Measurements from ENCODE around the gene BCDIN3D. TPM values are rescaled to one million over a fixed set of nuclear protein-coding genes. Genes with fewer than 3 reads are reported as not detected.

The BCDIN3D gene
- polyA plus RNA-seq, 1 of the 3 experiments (the other 2 are of a cell fraction): 2.3 TPM

GRCh38 chr12:49792976-49793580 lies 49.8 kb downstream of the BCDIN3D start (continued):
- TF ChIP-seq PBX3 (IDR thresholded peaks at IDR 0.05): no peak
- TF ChIP-seq FOSL2 (IDR thresholded peaks at IDR 0.05; ENCODE audit: borderline replicate concordance, low read depth): no peak
- no peak for TF ChIP-seq REST (IDR thresholded peaks at IDR 0.05; ENCODE audit: low read depth, low read length)
- no peak for TF ChIP-seq ELF1 (IDR thresholded peaks at IDR 0.05)

- Histone ChIP-seq H4K20me1 (ENCODE audit: insufficient read depth) (no peaks in the 10 kb centered on the region), H3K4me1 (ENCODE audit: control insufficient read depth in 1 of 2, insufficient read depth in 2 of 2, low read depth in 1 of 2, low read length in 1 of 2) (no peaks in the 10 kb centered on the region), H3K36me3 (replicated peaks in 1 of 2; ENCODE audit: control insufficient read depth in 1 of 2, insufficient read depth in 2 of 2, low read length in 1 of 2) (peaks cover 9 to 43% of the 10 kb centered on the region in 2 experiments), H3K79me2 (ENCODE audit: insufficient read depth) (no peaks in the 10 kb centered on the region), H2AFZ (ENCODE audit: low read depth) (no peak overlapping the region), H3K4me2 (no peak overlapping the region), H3K27me3 (ENCODE audit: insufficient read depth) (no peaks in the 10 kb centered on the region), H3F3A (replicated peaks; ENCODE audit: insufficient read depth) (peaks cover 4% of the 10 kb centered on the region), H3K9me3 (no peaks in the 10 kb centered on the region), H3K9ac (no peak overlapping the region), H3K4me3 (ENCODE audit: low read depth in 2 of 2, low read length in 1 of 2) (no peak overlapping the region), H3K27ac (ENCODE audit: low read depth in 2 of 2, low read length in 1 of 2) (no peak overlapping the region), H3K9me2 (no peaks in the 10 kb centered on the region)
- 94% methylated on average over 10 of the region's 20 CpGs for WGBS (ENCODE audit: low lambda C conversion rate)
- TF ChIP-seq FOSL2 (IDR thresholded peaks at IDR 0.05; ENCODE audit: borderline replicate concordance, low read depth): no peak
- no peak for TF ChIP-seq NRF1 (IDR thresholded peaks at IDR 0.05; ENCODE audit: low read depth, low read length)
- CTCF ChIA-PET: interaction anchor here (0.6 to 1.2 kb wide), 3 partner anchors 10 to 81 kb away, joined by 3 to 4 read pairs (median 3); no protein-coding TSS in a partner anchor
- POLR2A ChIA-PET: no interaction called here
- DNase-seq: no peak
These were observed 50.5 kb downstream of the BCDIN3D start for GRCh38 chr12:49792181-49792970.

GRCh38 chr12:49791700-49792099 lies 51.2 kb downstream of the BCDIN3D start:
- DNase-seq: no peak
- TF ChIP-seq NRF1 (IDR thresholded peaks at IDR 0.05; ENCODE audit: low read depth, low read length) (no peak), RAD21 (IDR thresholded peaks at IDR 0.05; ENCODE audit: low read length) (no peak), TEAD4 (IDR thresholded peaks at IDR 0.05; ENCODE audit: borderline replicate concordance, insufficient read depth) (no peak), NFIC (IDR thresholded peaks at IDR 0.05; ENCODE audit: borderline replicate concordance) (no peak), GABPA (IDR thresholded peaks at IDR 0.05; ENCODE audit: low read depth) (no peak), CHD2 (IDR thresholded peaks at IDR 0.05; ENCODE audit: low read length, partially characterized antibody) (no peak), MEF2A (IDR thresholded peaks at IDR 0.05; ENCODE audit: borderline replicate concordance, low read depth) (no peak), FOXM1 (IDR thresholded peaks at IDR 0.05; ENCODE audit: low read depth) (no peak), TAF1 (IDR thresholded peaks at IDR 0.05; ENCODE audit: borderline replicate concordance, low read depth, low read length) (no peak), RXRA (IDR thresholded peaks at IDR 0.05; ENCODE audit: borderline replicate concordance, low read depth) (no peak), MAX (IDR thresholded peaks at IDR 0.05; ENCODE audit: low read depth) (no peak)
- H3K27me3 ChIP-seq (ENCODE audit: insufficient read depth): no peaks in the 10 kb centered on the region
- no peak overlapping the region for H3K4me3 ChIP-seq (ENCODE audit: low read depth in 2 of 2, low read length in 1 of 2)
- H3K4me1 ChIP-seq (ENCODE audit: control insufficient read depth in 1 of 2, insufficient read depth in 2 of 2, low read depth in 1 of 2, low read length in 1 of 2): no peaks in the 10 kb centered on the region
- no peaks in the 10 kb centered on the region for H3K9me2 ChIP-seq
- peaks cover 4% of the 10 kb centered on the region for H3F3A ChIP-seq (replicated peaks; ENCODE audit: insufficient read depth)
- H3K27ac ChIP-seq (ENCODE audit: low read depth in 2 of 2, low read length in 1 of 2): no peak overlapping the region
- no peaks in the 10 kb centered on the region for H3K79me2 ChIP-seq (ENCODE audit: insufficient read depth)
- H3K9me3 ChIP-seq: no peaks in the 10 kb centered on the region
- H2AFZ ChIP-seq (ENCODE audit: low read depth): no peak overlapping the region
- ChIA-PET POLR2A (no interaction called here), CTCF (interaction anchor here (0.6 to 2.4 kb wide), 3 partner anchors 11 to 48 kb away, joined by 3 to 7 read pairs (median 3); no protein-coding TSS in a partner anchor)
- 80% methylated on average over 13 of the region's 23 CpGs for WGBS (ENCODE audit: low lambda C conversion rate)
- H3K9ac ChIP-seq: no peak overlapping the region
- H3K4me2 ChIP-seq: no peak overlapping the region
- H3K36me3 ChIP-seq (replicated peaks in 1 of 2; ENCODE audit: control insufficient read depth in 1 of 2, insufficient read depth in 2 of 2, low read length in 1 of 2): peaks cover 9 to 36% of the 10 kb centered on the region in 2 experiments
- H4K20me1 ChIP-seq (ENCODE audit: insufficient read depth): no peaks in the 10 kb centered on the region
